C4-2B (cell line): ENCODE measurements around the gene CARS1.

Experiments
- H3K27ac ChIP-seq: fragments of 450-650 bp; 2 replicates; pipeline ENCODE4 v1.5.1; 2017
- ZFX ChIP-seq: fragments of 450-650 bp; IDR thresholded peaks from 2 replicates; pipeline ENCODE4 v1.6.1; 2017
- TF ChIP-seq, protein P1 (sequence below): fragments of 450-650 bp; conservative IDR thresholded peaks from 2 replicates; pipeline ENCODE4 v1.5.1; 2017; ENCODE audit warnings: mild to moderate bottlenecking

Gene CARS1

DNA sequence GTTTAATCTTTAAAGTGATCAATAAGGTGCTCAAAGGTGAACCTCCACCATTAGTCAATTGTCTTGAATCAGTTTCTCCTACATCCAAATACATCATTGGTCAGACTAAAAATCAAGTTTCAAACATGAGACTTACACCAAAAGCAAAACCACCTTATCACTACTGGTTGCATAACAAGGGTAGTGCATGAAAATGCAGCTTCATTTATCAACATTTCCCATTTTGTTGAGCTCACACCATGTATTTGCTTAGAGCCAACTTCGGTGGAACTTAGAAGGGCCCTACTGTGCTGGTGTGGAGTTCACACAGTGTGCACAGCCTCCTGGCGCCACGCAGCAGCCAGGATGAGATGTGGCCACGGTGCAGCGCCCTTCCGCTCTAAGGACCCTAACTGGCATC lies 104.9 kb downstream of the CARS1 start:
- TF ChIP-seq, protein P1, sequence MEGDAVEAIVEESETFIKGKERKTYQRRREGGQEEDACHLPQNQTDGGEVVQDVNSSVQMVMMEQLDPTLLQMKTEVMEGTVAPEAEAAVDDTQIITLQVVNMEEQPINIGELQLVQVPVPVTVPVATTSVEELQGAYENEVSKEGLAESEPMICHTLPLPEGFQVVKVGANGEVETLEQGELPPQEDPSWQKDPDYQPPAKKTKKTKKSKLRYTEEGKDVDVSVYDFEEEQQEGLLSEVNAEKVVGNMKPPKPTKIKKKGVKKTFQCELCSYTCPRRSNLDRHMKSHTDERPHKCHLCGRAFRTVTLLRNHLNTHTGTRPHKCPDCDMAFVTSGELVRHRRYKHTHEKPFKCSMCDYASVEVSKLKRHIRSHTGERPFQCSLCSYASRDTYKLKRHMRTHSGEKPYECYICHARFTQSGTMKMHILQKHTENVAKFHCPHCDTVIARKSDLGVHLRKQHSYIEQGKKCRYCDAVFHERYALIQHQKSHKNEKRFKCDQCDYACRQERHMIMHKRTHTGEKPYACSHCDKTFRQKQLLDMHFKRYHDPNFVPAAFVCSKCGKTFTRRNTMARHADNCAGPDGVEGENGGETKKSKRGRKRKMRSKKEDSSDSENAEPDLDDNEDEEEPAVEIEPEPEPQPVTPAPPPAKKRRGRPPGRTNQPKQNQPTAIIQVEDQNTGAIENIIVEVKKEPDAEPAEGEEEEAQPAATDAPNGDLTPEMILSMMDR, result no peak
- no peak for TF ChIP-seq ZFX
- H3K27ac ChIP-seq, result no peak overlapping the region

DNA sequence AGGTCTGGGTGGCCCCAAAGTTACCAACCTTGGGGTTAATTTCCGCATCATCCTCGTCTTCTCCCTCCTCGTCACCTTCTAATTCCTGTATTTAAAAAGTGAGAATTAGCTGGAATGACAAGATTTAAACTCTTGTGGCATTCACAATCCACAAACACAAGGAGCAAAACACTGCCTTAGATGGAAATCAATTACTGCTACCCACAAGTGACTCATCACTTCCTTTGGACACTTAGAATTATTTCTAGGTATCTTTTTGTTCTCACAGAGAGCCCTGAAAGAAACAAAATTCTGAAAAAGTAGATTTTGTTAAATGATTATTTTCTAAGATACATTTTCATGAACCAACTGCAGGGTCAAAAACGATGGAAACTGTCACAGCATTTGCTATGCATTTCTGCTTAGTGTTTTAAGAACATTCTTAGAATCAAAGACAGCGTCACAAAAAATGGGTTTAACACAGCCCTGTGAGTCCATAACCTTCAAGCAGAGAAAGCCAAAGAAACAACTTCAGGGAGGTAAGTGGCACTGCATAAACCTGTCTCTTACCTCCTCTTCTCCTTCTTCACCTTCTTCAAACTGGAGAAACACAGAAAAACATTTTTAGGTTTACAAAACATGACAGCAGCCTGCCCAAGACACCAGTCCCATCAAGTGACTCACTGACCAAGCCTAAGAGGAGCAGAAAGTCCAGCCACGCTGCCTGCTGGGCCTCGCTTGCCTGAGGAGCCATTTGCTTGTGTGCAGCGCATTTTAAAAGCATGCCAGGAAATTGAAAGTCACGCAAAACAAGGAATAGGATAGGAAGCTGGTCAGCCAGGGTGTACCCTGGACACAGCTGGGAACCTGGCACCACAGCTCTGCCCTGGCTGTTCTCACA lies 105.8 kb downstream of the CARS1 start:
- no peak overlapping the region for H3K27ac ChIP-seq

More for the DNA sequence above, 105.8 kb downstream of the CARS1 start:
- TF ChIP-seq, protein P1, result no peak
- no peak for TF ChIP-seq ZFX
